Testis (tissue), 2 donors: ENCODE measurements around the gene RPS6KA3.

Experiments used
- CTCF ChIP-seq, 3 experiments: fragments of 450-650 bp in 2 of 3; fragments of 200-600 bp in 1 of 3; sonication (generic) in 1 of 3; IDR thresholded peaks; one replicate each; pipeline ENCODE4 v1.5.1; 2016 to 2019; ENCODE audit warnings: antibody characterized with exemption in 3 of 3, mild to moderate bottlenecking in 2 of 3, moderate library complexity in 1 of 3
- POLR2A ChIP-seq: fragments of 450-650 bp; IDR thresholded peaks from one replicate; pipeline ENCODE4 v1.6.1; 2017; ENCODE audit warnings: antibody characterized with exemption, mild to moderate bottlenecking, moderate library complexity

DNA sequence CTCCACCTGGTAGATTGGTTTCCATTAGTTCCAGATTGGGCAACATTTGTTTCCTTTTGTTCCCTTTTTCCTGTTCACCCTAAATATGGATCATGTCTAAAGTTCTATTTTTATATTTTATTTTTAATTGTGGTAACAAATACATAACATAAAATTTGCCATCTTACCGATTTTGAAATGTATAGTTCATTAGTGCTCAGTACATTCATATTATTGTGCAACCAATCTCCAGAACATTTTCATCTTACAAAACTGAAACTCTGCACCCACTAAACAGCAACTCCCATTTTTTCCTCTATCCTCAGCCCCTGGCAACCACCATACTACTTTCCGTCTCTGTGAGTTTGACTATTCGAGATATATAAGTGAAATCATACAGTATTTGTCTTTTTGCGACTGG is 14.2 kb upstream of the RPS6KA3 start:
- TF ChIP-seq CTCF (IDR thresholded peaks at IDR 0.05) (no peak), POLR2A (no peak)
